Esophagus muscularis mucosa (tissue), 3 donors: Measurements from ENCODE around the gene GK2.

Experiments
- CTCF ChIP-seq, 3 experiments: fragments of 200-600 bp in 2 of 3; fragments of 450-650 bp in 1 of 3; sonication (generic) in 2 of 3; IDR thresholded peaks; one replicate each; pipeline ENCODE4 v1.5.1; 2017 to 2019; ENCODE audit warnings: antibody characterized with exemption in 3 of 3, mild to moderate bottlenecking in 2 of 3, moderate library complexity in 1 of 3
- POLR2A ChIP-seq: fragments of 450-650 bp; IDR thresholded peaks from one replicate; pipeline ENCODE4 v1.6.1; 2017; ENCODE audit warnings: antibody characterized with exemption, moderate library complexity, mild to moderate bottlenecking, low read depth
- POLR2AphosphoS5 ChIP-seq, 2 donors: sonication (generic); formaldehyde crosslinking; IDR thresholded peaks; one replicate each; pipeline ENCODE4 v1.6.1; 2017; ENCODE audit warnings: antibody characterized with exemption in 2 of 2

GRCh38 chr4:79364061-79364460 is 44.0 kb downstream of the GK2 start:
- TF ChIP-seq CTCF (IDR thresholded peaks at IDR 0.05) (no peak), POLR2AphosphoS5 (IDR thresholded peaks at IDR 0.05) (no peak), POLR2A (no peak)
